Measurements from ENCODE around the gene FBXO41.

The FBXO41 gene

DNA sequence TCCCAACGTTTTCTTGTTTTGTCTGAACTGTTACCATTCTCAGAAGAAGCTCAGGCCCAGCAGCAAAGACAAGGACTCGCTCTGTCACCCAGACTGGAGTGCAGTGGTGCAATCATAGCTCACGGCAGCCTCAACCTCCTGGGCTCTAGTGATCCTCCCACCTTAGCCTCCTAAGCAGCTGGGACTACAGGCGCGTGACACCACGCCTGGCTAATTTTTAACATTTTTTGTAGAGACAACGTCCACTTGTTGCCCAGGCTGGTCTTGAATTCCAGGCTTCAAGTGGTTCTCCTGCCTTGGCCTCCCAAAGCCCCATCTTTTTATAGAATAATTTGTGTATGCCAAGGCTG, 72.2 kb downstream of the FBXO41 start:
- no peak for DNase-seq (ENCODE audit: low read depth, low spot score)

GRCh38 chr2:73210696-73211095, 73.6 kb downstream of the FBXO41 start:
- DNase-seq (ENCODE audit: low read depth, low spot score) = no peak

DNA sequence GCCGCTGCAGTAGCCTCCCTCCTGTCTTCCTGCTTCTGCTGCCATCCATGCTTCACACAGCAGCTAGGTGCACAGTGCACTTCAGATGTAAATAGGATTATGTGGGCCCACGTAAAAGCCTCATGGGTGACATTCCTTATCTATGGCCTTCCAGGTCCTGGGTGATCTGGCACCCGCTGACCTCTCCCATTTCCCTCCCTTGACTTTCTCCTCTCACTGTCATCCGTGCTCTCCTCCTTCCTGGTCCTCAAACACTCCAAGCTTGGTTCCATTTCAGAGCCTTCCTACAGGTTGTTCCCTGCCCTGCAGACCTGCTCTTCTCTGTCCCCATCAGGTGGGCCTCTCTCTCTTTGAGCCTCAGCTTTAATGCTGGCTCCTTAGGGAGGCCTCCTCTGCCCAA, 74.3 kb downstream of the FBXO41 start:
- no peak for DNase-seq (ENCODE audit: low read depth, low spot score)

DNA sequence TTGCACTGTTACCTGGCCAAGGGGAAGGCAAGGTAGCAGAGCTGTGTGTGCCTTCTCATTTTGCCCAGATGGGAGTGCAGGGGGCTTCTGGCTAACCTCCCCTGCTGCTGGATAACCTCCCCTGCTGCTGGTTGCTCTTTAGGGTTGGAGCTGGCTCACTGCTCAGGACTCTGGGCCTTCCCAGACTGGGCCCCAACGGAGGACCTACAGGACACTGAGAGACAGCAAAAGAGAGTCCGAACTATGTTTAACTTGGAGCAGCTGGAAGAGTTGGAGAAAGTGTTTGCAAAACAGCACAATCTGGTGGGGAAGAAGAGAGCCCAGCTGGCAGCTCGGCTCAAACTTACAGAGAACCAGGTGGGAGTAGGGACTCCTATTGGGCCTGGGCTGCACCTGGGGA, 76.0 kb downstream of the FBXO41 start:
- DNase-seq (ENCODE audit: low read depth, low spot score) = no peak

DNA sequence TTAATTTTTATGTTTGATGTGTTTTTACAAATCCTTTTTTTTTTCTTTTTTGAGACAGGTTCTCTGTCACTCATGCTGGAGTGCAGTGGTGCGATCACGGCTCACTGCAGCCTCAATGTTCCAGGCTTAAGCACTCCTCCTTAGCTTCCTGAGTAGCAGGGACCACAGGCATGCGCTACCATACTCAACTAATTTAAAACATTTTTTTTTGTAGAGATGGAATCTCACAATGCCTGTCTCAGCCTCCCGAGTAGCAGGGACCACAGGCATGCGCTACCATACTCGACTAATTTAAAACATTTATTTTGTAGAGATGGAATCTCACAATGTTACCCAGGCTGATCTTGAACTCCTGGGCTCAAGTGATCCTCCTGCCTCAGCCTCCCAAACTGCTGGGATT, 78.7 kb downstream of the FBXO41 start:
- no peak for DNase-seq (ENCODE audit: low read depth, low spot score)
